HepG2 (cell line): Measurements from ENCODE around the gene LDLRAD2. TPM values are rescaled to one million over a fixed set of nuclear protein-coding genes. Genes with fewer than 3 reads are reported as not detected.

Experiments used
- ATF7-NPFF ChIP-seq: sonication (generic); formaldehyde crosslinking; IDR thresholded peaks from 2 replicates; pipeline ENCODE4 v1.8.1; 2023; ENCODE audit warnings: mild to moderate bottlenecking, low read depth, missing genetic modification reagents, moderate library complexity
- CHD4 ChIP-seq: fragments of 200-600 bp; sonication (generic); IDR thresholded peaks from 2 replicates; pipeline ENCODE4 v1.7.0; 2017; ENCODE audit warnings: mild to moderate bottlenecking, low read length, borderline replicate concordance
- ESRRA ChIP-seq: sonication (generic); formaldehyde crosslinking; IDR thresholded peaks from 2 replicates; pipeline ENCODE4 v1.5.1; 2020; ENCODE audit warnings: mild to moderate bottlenecking, low read depth, missing genetic modification reagents
- KLF9 ChIP-seq: IDR thresholded peaks from 2 replicates; pipeline ENCODE4 v1.6.1; 2016; ENCODE audit warnings: low read depth
- MXD4 ChIP-seq: IDR thresholded peaks from 2 replicates; pipeline ENCODE4 v1.6.1; 2016; ENCODE audit warnings: mild to moderate bottlenecking, missing biosample characterization, missing genetic modification reagents
- RFX3 ChIP-seq: IDR thresholded peaks from 2 replicates; pipeline ENCODE4 v1.6.1; 2016; ENCODE audit warnings: missing biosample characterization, missing genetic modification reagents
- RFX5 ChIP-seq: IDR thresholded peaks from 2 replicates; pipeline ENCODE4 v1.6.1; 2011; ENCODE audit warnings: low read depth, low read length, improper control_type of control experiment
- SIN3A ChIP-seq: IDR thresholded peaks from 2 replicates; pipeline ENCODE4 v1.6.1; 2011; ENCODE audit warnings: low read depth, mild to moderate bottlenecking, control low read depth, low read length, borderline replicate concordance
- WIZ ChIP-seq: sonication (generic); formaldehyde crosslinking; IDR thresholded peaks from 2 replicates; pipeline ENCODE4 v1.5.1; 2020; ENCODE audit warnings: mild to moderate bottlenecking, missing genetic modification reagents
- ZFYVE20 ChIP-seq: sonication (generic); formaldehyde crosslinking; IDR thresholded peaks from 2 replicates; pipeline ENCODE4 v1.8.0; 2023; ENCODE audit warnings: low read depth, mild to moderate bottlenecking, moderate library complexity, missing genetic modification reagents, borderline replicate concordance
- polyA plus RNA-seq, 8 experiments: library from polyadenylated mRNA; depleted of rRNA in 3 of 8; stranded (reverse) in 7 of 8; unstranded in 1 of 8; fragments of >200 nt; fragmentation: Illumina TruSeq in 4 of 8; extraction: Trizol in 4 of 8; gene quantifications; 2 replicates each; pipeline versions ENCODE4 v1.2.1 to v1.2.3, GENCODE V29; 2011 to 2016; ENCODE audit warnings: low read depth in 4 of 8, missing spikeins in 1 of 8, mixed read lengths in 1 of 8; ENCODE audit not compliant: insufficient read depth in 1 of 8
- total RNA-seq, 5 experiments: library from RNA; depleted of rRNA; stranded (reverse); fragments of >200 nt; fragmentation: Illumina TruSeq; extraction: Trizol; gene quantifications; 2 replicates each; pipeline ENCODE4 v1.2.3, GENCODE V29; 2016; ENCODE audit warnings: low read depth in 1 of 5
- TF ChIP-seq, protein P1 (sequence below): sonication (generic); formaldehyde crosslinking; IDR thresholded peaks from 2 replicates; pipeline ENCODE4 v1.4.0; 2020; ENCODE audit warnings: missing genetic modification reagents
- TF ChIP-seq, protein P2 (sequence below): IDR thresholded peaks from 2 replicates; pipeline ENCODE4 v1.6.1; 2016; ENCODE audit warnings: low read depth, missing genetic modification reagents, missing compliant biosample characterization
- TF ChIP-seq, protein P3 (sequence below): sonication (generic); formaldehyde crosslinking; IDR thresholded peaks from 2 replicates; pipeline ENCODE4 v1.5.1; 2020; ENCODE audit warnings: missing genetic modification reagents, mild to moderate bottlenecking, borderline replicate concordance
- TF ChIP-seq, protein P4 (sequence below): IDR thresholded peaks from 2 replicates; pipeline ENCODE4 v1.6.1; 2016; ENCODE audit warnings: missing genetic modification reagents, missing compliant biosample characterization

LDLRAD2 gene
- total and polyA plus RNA-seq, 2 of the 13 experiments (the other 11 are each of a cell fraction or from before 2014, with no cell fraction given) = not detected

DNA sequence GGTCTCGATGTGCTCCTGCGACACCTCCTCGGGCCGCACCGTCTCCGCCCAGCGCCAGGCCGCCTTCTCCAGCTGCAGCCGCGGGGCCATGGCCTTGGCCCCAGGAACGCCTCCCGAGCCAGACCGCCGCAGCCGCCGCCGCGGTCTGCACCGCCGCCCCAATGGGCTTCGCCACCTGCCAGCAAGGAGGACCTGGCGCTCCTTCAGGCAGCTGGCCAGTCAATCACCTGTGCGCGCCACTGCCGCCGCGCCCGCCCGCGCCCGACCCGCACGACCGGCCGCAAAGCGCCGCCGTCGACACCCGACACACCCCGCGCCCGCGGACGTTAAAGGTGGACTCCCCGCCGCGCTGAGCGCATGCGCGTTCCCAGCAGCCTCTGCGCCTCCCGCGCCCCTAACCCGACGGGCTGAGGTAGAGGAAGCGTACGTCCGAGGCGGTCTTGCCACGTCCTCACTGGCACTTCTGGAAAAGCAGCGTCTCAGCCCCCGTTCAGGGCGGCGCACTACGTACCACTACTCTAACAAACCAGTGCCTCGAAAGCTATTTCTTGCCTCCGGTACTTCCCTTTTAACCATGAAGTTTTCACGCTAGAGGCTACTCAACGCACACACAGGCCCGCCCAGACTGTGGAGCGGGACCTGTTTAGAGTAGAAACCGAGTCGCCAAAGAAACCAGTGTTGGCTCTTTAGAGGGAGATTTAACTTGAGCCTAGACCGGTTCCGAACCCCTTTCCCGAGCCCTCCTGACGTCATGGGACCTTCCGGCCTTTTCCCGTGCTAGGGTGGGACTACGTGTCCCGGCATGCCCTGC is 29.0 kb upstream of the LDLRAD2 start, which contains the start of gene USP48 (continued):
- TF ChIP-seq CHD4 (no peak; the same call in 1 of the 2 replicates), MXD4 (CRISPR knock-in tag) (0 out of 2 replicates have a peak, but pooled peaks have one; percentile 18), RFX5 (peak; percentile 41; the same call in 1 of the 2 replicates), ATF7-NPFF (peak; percentile 92), ESRRA (peak; percentile 77), SIN3A (peak; percentile 58; the same call in 1 of the 2 replicates), RFX3 (0 out of 2 replicates have a peak, but pooled peaks have one; percentile 18), KLF9 (peak; percentile 57; the same call in 1 of the 2 replicates), WIZ (CRISPR knock-in tag) (0 out of 2 replicates have a peak, but pooled peaks have one; percentile 60), ZFYVE20 (CRISPR knock-in tag) (peak; percentile 65; the same call in 1 of the 2 replicates)
- TF ChIP-seq, protein P1, sequence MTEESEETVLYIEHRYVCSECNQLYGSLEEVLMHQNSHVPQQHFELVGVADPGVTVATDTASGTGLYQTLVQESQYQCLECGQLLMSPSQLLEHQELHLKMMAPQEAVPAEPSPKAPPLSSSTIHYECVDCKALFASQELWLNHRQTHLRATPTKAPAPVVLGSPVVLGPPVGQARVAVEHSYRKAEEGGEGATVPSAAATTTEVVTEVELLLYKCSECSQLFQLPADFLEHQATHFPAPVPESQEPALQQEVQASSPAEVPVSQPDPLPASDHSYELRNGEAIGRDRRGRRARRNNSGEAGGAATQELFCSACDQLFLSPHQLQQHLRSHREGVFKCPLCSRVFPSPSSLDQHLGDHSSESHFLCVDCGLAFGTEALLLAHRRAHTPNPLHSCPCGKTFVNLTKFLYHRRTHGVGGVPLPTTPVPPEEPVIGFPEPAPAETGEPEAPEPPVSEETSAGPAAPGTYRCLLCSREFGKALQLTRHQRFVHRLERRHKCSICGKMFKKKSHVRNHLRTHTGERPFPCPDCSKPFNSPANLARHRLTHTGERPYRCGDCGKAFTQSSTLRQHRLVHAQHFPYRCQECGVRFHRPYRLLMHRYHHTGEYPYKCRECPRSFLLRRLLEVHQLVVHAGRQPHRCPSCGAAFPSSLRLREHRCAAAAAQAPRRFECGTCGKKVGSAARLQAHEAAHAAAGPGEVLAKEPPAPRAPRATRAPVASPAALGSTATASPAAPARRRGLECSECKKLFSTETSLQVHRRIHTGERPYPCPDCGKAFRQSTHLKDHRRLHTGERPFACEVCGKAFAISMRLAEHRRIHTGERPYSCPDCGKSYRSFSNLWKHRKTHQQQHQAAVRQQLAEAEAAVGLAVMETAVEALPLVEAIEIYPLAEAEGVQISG (CRISPR knock-in tag) = peak; percentile 97
- TF ChIP-seq, protein P2, sequence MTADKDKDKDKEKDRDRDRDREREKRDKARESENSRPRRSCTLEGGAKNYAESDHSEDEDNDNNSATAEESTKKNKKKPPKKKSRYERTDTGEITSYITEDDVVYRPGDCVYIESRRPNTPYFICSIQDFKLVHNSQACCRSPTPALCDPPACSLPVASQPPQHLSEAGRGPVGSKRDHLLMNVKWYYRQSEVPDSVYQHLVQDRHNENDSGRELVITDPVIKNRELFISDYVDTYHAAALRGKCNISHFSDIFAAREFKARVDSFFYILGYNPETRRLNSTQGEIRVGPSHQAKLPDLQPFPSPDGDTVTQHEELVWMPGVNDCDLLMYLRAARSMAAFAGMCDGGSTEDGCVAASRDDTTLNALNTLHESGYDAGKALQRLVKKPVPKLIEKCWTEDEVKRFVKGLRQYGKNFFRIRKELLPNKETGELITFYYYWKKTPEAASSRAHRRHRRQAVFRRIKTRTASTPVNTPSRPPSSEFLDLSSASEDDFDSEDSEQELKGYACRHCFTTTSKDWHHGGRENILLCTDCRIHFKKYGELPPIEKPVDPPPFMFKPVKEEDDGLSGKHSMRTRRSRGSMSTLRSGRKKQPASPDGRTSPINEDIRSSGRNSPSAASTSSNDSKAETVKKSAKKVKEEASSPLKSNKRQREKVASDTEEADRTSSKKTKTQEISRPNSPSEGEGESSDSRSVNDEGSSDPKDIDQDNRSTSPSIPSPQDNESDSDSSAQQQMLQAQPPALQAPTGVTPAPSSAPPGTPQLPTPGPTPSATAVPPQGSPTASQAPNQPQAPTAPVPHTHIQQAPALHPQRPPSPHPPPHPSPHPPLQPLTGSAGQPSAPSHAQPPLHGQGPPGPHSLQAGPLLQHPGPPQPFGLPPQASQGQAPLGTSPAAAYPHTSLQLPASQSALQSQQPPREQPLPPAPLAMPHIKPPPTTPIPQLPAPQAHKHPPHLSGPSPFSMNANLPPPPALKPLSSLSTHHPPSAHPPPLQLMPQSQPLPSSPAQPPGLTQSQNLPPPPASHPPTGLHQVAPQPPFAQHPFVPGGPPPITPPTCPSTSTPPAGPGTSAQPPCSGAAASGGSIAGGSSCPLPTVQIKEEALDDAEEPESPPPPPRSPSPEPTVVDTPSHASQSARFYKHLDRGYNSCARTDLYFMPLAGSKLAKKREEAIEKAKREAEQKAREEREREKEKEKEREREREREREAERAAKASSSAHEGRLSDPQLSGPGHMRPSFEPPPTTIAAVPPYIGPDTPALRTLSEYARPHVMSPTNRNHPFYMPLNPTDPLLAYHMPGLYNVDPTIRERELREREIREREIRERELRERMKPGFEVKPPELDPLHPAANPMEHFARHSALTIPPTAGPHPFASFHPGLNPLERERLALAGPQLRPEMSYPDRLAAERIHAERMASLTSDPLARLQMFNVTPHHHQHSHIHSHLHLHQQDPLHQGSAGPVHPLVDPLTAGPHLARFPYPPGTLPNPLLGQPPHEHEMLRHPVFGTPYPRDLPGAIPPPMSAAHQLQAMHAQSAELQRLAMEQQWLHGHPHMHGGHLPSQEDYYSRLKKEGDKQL (CRISPR knock-in tag) = peak; percentile 3; the same call in 1 of the 2 replicates
- TF ChIP-seq, protein P3, sequence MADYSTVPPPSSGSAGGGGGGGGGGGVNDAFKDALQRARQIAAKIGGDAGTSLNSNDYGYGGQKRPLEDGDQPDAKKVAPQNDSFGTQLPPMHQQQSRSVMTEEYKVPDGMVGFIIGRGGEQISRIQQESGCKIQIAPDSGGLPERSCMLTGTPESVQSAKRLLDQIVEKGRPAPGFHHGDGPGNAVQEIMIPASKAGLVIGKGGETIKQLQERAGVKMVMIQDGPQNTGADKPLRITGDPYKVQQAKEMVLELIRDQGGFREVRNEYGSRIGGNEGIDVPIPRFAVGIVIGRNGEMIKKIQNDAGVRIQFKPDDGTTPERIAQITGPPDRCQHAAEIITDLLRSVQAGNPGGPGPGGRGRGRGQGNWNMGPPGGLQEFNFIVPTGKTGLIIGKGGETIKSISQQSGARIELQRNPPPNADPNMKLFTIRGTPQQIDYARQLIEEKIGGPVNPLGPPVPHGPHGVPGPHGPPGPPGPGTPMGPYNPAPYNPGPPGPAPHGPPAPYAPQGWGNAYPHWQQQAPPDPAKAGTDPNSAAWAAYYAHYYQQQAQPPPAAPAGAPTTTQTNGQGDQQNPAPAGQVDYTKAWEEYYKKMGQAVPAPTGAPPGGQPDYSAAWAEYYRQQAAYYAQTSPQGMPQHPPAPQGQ (CRISPR knock-in tag) = no peak
- TF ChIP-seq, protein P4, sequence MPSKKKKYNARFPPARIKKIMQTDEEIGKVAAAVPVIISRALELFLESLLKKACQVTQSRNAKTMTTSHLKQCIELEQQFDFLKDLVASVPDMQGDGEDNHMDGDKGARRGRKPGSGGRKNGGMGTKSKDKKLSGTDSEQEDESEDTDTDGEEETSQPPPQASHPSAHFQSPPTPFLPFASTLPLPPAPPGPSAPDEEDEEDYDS = peak; percentile 81
- TF ChIP-seq, all 625 proteins: peak for 302
